Glutamatergic neuron (in vitro differentiated cells): Measurements from ENCODE around the gene FAM111A. TPM values are rescaled to one million over a fixed set of nuclear protein-coding genes. Genes with fewer than 3 reads are reported as not detected.
A peak's percentile ranks its signal among the peaks of the same experiment; 100 is the strongest.

Experiments used
- DNase-seq: peaks from one replicate; pipeline ENCODE4 v3.0.0; 2022
- H3K27ac Mint-ChIP-seq: one replicate; pipeline ENCODE4 v1.8.0; 2020; ENCODE audit warnings: mild to moderate bottlenecking, mixed read lengths, inconsistent platforms; ENCODE audit not compliant: unreplicated experiment
- H3K27me3 Mint-ChIP-seq: one replicate; pipeline ENCODE4 v1.8.0; 2020; ENCODE audit warnings: mild to moderate bottlenecking, moderate library complexity, mixed read lengths, inconsistent platforms; ENCODE audit not compliant: unreplicated experiment
- H3K36me3 Mint-ChIP-seq: one replicate; pipeline ENCODE4 v1.8.0; 2020; ENCODE audit warnings: mild to moderate bottlenecking, mixed read lengths, inconsistent platforms; ENCODE audit not compliant: unreplicated experiment
- H3K4me1 Mint-ChIP-seq: one replicate; pipeline ENCODE4 v1.8.0; 2020; ENCODE audit warnings: mild to moderate bottlenecking, low read depth, mixed read lengths, inconsistent platforms; ENCODE audit not compliant: unreplicated experiment
- H3K4me3 Mint-ChIP-seq: one replicate; pipeline ENCODE4 v1.8.0; 2020; ENCODE audit warnings: mild to moderate bottlenecking, mixed read lengths, inconsistent platforms; ENCODE audit not compliant: unreplicated experiment
- H3K9me3 Mint-ChIP-seq: one replicate; pipeline ENCODE4 v1.8.0; 2020; ENCODE audit warnings: mild to moderate bottlenecking, moderate library complexity, mixed read lengths, inconsistent platforms; ENCODE audit not compliant: unreplicated experiment
- total RNA-seq: library from RNA; stranded (reverse); fragmentation: NEBNext Ultra II Directional; extraction: Animal tissue kit (Norgen Biotek cat#: 25700); gene quantifications from one replicate; pipeline ENCODE4 v1.2.1, GENCODE V29; 2021; ENCODE audit not compliant: unreplicated experiment
- TF ChIP-seq, protein P1 (sequence below): fragments of 200-600 bp; sonication (generic); IDR thresholded peaks from one replicate; pipeline ENCODE4 v1.5.0; 2021; ENCODE audit not compliant: partially characterized antibody, unreplicated experiment

Gene FAM111A
- total RNA-seq, 1 donor from 2014 or later, result 3.1 TPM

DNA sequence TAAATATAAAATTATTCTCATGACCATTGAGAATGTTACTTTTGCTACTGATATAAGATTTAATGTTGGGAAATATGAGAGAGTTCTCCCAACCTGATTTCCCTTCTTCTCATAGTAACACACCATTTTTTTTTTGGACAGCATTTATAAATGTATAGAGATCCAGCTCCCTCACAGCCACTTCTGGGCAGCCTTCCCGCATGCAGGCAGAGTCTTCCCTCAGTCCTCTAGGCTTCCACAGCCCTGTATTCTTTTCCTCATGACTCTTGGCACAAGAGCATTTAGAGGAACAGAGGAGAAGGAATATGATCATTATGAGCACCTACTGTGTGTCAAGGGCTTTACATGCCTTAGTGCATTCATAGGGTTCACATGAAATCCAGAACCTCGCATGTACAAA lies 38.3 kb downstream of the FAM111A start:
- TF ChIP-seq, protein P1, sequence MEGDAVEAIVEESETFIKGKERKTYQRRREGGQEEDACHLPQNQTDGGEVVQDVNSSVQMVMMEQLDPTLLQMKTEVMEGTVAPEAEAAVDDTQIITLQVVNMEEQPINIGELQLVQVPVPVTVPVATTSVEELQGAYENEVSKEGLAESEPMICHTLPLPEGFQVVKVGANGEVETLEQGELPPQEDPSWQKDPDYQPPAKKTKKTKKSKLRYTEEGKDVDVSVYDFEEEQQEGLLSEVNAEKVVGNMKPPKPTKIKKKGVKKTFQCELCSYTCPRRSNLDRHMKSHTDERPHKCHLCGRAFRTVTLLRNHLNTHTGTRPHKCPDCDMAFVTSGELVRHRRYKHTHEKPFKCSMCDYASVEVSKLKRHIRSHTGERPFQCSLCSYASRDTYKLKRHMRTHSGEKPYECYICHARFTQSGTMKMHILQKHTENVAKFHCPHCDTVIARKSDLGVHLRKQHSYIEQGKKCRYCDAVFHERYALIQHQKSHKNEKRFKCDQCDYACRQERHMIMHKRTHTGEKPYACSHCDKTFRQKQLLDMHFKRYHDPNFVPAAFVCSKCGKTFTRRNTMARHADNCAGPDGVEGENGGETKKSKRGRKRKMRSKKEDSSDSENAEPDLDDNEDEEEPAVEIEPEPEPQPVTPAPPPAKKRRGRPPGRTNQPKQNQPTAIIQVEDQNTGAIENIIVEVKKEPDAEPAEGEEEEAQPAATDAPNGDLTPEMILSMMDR, result no peak
- Mint-ChIP-seq H3K4me1 (no peaks in the 10 kb centered on the region), H3K36me3 (no peaks in the 10 kb centered on the region)

DNA sequence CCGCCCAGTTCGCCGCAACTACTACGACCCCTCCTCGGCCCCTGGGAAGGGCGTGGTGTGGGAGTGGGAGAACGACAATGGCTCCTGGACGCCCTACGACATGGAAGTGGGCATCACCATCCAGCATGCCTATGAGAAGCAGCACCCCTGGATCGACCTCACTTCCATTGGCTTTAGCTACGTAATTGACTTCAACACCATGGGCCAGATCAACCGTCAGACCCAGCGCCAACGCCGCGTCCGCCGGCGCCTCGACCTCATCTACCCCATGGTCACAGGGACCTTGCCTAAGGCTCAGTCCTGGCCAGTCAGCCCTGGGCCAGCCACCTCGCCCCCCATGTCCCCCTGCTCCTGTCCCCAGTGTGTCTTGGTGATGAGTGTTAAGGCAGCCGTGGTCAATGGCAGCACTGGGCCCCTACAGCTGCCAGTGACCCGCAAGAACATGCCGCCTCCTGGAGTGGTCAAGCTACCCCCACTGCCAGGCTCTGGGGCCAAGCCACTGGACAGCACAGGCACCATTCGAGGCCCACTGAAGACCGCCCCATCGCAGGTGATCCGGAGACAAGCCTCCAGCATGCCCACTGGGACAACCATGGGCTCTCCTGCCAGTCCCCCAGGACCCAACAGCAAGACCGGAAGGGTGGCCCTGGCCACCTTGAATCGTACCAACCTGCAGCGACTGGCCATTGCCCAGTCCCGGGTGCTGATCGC lies 39.2 kb downstream of the FAM111A start:
- Mint-ChIP-seq H3K4me3 (no peak overlapping the region), H3K27ac (no peak overlapping the region), H3K9me3 (no peaks in the 10 kb centered on the region), H3K4me1 (no peaks in the 10 kb centered on the region), H3K36me3 (no peaks in the 10 kb centered on the region), H3K27me3 (peaks cover 8% of the 10 kb centered on the region)
- no peak for DNase-seq
- TF ChIP-seq, protein P1, result no peak

More for the DNA sequence above, 38.3 kb downstream of the FAM111A start:
- H3K4me3 Mint-ChIP-seq, result no peak overlapping the region
- H3K27me3 Mint-ChIP-seq, result peaks cover 8% of the 10 kb centered on the region
- H3K27ac Mint-ChIP-seq, result no peak overlapping the region
- H3K9me3 Mint-ChIP-seq, result no peaks in the 10 kb centered on the region
- DNase-seq, result no peak

DNA sequence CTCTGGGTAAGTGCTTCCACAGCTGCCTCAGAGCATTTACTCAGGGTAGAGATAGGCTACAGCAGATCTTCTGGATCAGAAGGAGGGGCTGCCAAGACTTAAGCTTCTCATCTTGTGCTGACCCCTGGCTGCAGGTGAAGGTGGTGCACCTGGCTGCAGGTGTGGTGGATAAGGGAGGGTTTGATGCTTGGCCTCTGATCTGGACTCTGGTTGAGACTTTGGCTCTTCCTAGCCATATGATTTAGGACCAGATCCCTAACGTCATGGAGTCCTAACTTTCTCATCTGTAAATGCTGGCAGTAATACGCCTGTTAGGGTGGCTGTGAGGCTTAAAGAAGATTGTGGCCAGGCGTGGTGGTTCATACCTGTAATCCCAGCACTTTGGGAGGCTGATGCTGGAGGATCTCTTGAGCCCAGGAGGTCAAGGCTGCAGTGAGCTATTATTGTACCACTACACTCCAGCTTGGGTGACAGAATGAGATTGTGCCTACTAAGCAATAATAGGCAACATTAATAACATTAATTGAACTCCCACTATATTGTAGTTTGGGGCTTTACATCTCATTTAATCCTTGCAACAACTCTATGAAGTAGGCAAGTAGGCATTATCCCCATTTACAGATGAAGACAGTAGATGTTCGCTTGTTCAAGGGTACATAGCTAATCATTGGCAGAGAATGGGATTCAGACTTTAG lies 39.9 kb downstream of the FAM111A start:
- peaks cover 3% of the 10 kb centered on the region for H3K4me1 Mint-ChIP-seq
- TF ChIP-seq, protein P1, result peak; percentile 22
- no peak for DNase-seq
- H3K27ac Mint-ChIP-seq, result no peak overlapping the region
- H3K27me3 Mint-ChIP-seq, result peaks cover 8% of the 10 kb centered on the region
- no peak overlapping the region for H3K4me3 Mint-ChIP-seq
- H3K9me3 Mint-ChIP-seq, result no peaks in the 10 kb centered on the region
- H3K36me3 Mint-ChIP-seq, result no peaks in the 10 kb centered on the region

DNA sequence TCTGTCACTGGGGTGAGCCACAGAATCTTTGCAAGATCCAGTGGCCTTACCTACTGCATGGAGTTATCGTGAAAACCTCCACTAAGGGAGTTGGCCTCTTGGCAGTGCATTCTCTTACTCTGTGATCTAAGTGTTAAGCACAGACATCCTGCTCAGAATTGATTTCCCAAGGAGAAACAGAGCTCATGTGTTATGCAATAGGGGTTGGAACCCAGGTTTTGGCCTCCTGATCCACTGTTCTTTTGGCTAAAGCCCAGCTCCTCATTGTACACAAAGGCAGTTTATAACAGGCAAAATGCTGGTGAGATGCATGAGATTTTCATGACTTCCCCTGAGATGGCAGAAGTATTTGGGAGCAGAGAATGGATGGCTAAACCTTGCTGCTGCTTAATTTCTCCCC lies 41.1 kb downstream of the FAM111A start:
- Mint-ChIP-seq H3K27ac (no peak overlapping the region), H3K36me3 (no peaks in the 10 kb centered on the region)

More for the DNA sequence above, 41.1 kb downstream of the FAM111A start:
- DNase-seq, result no peak
- Mint-ChIP-seq H3K27me3 (peaks cover 8% of the 10 kb centered on the region), H3K9me3 (no peaks in the 10 kb centered on the region), H3K4me3 (no peak overlapping the region), H3K4me1 (peaks cover 3% of the 10 kb centered on the region)
- TF ChIP-seq, protein P1, result no peak
